Esophagus muscularis mucosa (tissue), 3 donors: ENCODE data around the gene EIF5A2.

ENCODE experiments used
- CTCF ChIP-seq, 3 experiments: fragments of 200-600 bp in 2 of 3; fragments of 450-650 bp in 1 of 3; sonication (generic) in 2 of 3; IDR thresholded peaks; one replicate each; pipeline ENCODE4 v1.5.1; 2017 to 2019; ENCODE audit warnings: antibody characterized with exemption in 3 of 3, mild to moderate bottlenecking in 2 of 3, moderate library complexity in 1 of 3
- POLR2A ChIP-seq: fragments of 450-650 bp; IDR thresholded peaks from one replicate; pipeline ENCODE4 v1.6.1; 2017; ENCODE audit warnings: antibody characterized with exemption, moderate library complexity, mild to moderate bottlenecking, low read depth

GRCh38 chr3:170941551-170941950 lies 33.1 kb upstream of the EIF5A2 start:
- TF ChIP-seq CTCF (IDR thresholded peaks at IDR 0.05) (no peak), POLR2A (no peak)
